ENCODE data around the gene GPATCH2L. TPM values are rescaled to one million over a fixed set of nuclear protein-coding genes. Genes with fewer than 3 reads are reported as not detected.

The GPATCH2L gene
- total and polyA plus RNA-seq, 2 experiments from 2014 or later: 19.6 to 94.4 TPM

- TF ChIP-seq, protein P1, sequence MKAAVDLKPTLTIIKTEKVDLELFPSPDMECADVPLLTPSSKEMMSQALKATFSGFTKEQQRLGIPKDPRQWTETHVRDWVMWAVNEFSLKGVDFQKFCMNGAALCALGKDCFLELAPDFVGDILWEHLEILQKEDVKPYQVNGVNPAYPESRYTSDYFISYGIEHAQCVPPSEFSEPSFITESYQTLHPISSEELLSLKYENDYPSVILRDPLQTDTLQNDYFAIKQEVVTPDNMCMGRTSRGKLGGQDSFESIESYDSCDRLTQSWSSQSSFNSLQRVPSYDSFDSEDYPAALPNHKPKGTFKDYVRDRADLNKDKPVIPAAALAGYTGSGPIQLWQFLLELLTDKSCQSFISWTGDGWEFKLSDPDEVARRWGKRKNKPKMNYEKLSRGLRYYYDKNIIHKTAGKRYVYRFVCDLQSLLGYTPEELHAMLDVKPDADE (IDR thresholded peaks at IDR 0.05): no peak
- TF ChIP-seq ZNF114 (CRISPR knock-in tag; IDR thresholded peaks at IDR 0.05): no peak
- no peak for TF ChIP-seq POLR2AphosphoS5 (IDR thresholded peaks at IDR 0.05; ENCODE audit: low read depth)
- TF ChIP-seq NANOG (IDR thresholded peaks at IDR 0.05; ENCODE audit: borderline replicate concordance): no peak
- TF ChIP-seq, protein P2, sequence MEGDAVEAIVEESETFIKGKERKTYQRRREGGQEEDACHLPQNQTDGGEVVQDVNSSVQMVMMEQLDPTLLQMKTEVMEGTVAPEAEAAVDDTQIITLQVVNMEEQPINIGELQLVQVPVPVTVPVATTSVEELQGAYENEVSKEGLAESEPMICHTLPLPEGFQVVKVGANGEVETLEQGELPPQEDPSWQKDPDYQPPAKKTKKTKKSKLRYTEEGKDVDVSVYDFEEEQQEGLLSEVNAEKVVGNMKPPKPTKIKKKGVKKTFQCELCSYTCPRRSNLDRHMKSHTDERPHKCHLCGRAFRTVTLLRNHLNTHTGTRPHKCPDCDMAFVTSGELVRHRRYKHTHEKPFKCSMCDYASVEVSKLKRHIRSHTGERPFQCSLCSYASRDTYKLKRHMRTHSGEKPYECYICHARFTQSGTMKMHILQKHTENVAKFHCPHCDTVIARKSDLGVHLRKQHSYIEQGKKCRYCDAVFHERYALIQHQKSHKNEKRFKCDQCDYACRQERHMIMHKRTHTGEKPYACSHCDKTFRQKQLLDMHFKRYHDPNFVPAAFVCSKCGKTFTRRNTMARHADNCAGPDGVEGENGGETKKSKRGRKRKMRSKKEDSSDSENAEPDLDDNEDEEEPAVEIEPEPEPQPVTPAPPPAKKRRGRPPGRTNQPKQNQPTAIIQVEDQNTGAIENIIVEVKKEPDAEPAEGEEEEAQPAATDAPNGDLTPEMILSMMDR (conservative IDR thresholded peaks at IDR 0.05; ENCODE audit: low read depth in 2 of 2): no peak
- TF ChIP-seq ZNF331 (CRISPR knock-in tag; IDR thresholded peaks at IDR 0.05; ENCODE audit: low read depth): no peak
- no peak for TF ChIP-seq EZH2 (IDR thresholded peaks at IDR 0.05; ENCODE audit: low read depth, unreplicated experiment)
- TF ChIP-seq JUNB (IDR thresholded peaks at IDR 0.05; ENCODE audit: unreplicated experiment): no peak
Observed at GRCh38 chr14:76205708-76206107, 54.0 kb downstream of the GPATCH2L start (continued).

DNA sequence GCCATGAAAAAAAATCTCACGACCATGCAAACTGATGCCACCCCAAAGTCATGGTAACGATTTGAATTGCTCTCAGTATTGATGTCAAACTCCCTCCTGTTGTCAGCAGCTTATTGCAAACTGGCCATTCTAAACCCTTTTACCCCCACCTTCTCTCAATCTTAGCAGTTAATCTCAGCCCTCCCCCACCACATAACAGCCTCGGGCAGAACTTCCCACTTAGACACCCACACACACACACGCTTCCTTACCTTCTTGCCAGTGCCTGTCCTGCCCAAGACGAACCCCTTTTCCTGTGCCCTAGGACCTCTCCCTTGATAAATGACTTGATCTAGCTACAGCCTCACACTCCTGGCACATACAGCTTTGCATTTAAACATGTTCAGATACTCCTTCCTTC, 56.6 kb downstream of the GPATCH2L start:
- H3K79me2 ChIP-seq (replicated peaks; ENCODE audit: insufficient read depth): no peaks in the 10 kb centered on the region
- Mint-ChIP-seq H3K27me3 (ENCODE audit: insufficient read depth, low read depth, poor library complexity) (no peaks in the 10 kb centered on the region), H3K36me3 (ENCODE audit: low read depth) (peaks cover 4% of the 10 kb centered on the region; the same call in 1 of the 3 replicates), H3K4me1 (peaks cover 17% of the 10 kb centered on the region), H3K4me3 (no peak overlapping the region), H3K9me3 (no peaks in the 10 kb centered on the region), H3K27ac (no peak overlapping the region; the same call in 1 of the 2 replicates)
- peak; percentile 61 for ATAC-seq
- H3K9me2 ChIP-seq (ENCODE audit: insufficient read depth): no peaks in the 10 kb centered on the region
- peaks cover 5% of the 10 kb centered on the region; the same call in 1 of the 2 replicates for H4K20me1 ChIP-seq (replicated peaks; ENCODE audit: insufficient read depth)
- peak; percentile 36 for DNase-seq (ENCODE audit: low spot score)
- no peaks in the 10 kb centered on the region for H3K27me3 ChIP-seq (ENCODE audit: insufficient read depth)
- H3F3A ChIP-seq (replicated peaks; ENCODE audit: low read depth): no peaks in the 10 kb centered on the region
- H3K4me3 ChIP-seq: no peak overlapping the region
- no peak overlapping the region for H3K27ac ChIP-seq (ENCODE audit: low read depth)
- H3K4me2 ChIP-seq: peak overlapping the region; percentile 1; the same call in 1 of the 2 replicates
- H3K36me3 ChIP-seq (ENCODE audit: insufficient read depth): 0 out of 2 replicates have a peak, but pooled peaks cover 5% of the 10 kb centered on the region
- peaks cover 7% of the 10 kb centered on the region; the same call in 1 of the 2 replicates for H3K4me1 ChIP-seq (ENCODE audit: insufficient read depth)
- no peak overlapping the region for H2AFZ ChIP-seq
- TF ChIP-seq, protein P1 (IDR thresholded peaks at IDR 0.05): no peak
- TF ChIP-seq ZNF114 (CRISPR knock-in tag; IDR thresholded peaks at IDR 0.05) (no peak), EZH2 (IDR thresholded peaks at IDR 0.05; ENCODE audit: low read depth, unreplicated experiment) (no peak), NANOG (IDR thresholded peaks at IDR 0.05; ENCODE audit: borderline replicate concordance) (no peak), ZNF331 (CRISPR knock-in tag; IDR thresholded peaks at IDR 0.05; ENCODE audit: low read depth) (no peak)
- TF ChIP-seq, protein P3, sequence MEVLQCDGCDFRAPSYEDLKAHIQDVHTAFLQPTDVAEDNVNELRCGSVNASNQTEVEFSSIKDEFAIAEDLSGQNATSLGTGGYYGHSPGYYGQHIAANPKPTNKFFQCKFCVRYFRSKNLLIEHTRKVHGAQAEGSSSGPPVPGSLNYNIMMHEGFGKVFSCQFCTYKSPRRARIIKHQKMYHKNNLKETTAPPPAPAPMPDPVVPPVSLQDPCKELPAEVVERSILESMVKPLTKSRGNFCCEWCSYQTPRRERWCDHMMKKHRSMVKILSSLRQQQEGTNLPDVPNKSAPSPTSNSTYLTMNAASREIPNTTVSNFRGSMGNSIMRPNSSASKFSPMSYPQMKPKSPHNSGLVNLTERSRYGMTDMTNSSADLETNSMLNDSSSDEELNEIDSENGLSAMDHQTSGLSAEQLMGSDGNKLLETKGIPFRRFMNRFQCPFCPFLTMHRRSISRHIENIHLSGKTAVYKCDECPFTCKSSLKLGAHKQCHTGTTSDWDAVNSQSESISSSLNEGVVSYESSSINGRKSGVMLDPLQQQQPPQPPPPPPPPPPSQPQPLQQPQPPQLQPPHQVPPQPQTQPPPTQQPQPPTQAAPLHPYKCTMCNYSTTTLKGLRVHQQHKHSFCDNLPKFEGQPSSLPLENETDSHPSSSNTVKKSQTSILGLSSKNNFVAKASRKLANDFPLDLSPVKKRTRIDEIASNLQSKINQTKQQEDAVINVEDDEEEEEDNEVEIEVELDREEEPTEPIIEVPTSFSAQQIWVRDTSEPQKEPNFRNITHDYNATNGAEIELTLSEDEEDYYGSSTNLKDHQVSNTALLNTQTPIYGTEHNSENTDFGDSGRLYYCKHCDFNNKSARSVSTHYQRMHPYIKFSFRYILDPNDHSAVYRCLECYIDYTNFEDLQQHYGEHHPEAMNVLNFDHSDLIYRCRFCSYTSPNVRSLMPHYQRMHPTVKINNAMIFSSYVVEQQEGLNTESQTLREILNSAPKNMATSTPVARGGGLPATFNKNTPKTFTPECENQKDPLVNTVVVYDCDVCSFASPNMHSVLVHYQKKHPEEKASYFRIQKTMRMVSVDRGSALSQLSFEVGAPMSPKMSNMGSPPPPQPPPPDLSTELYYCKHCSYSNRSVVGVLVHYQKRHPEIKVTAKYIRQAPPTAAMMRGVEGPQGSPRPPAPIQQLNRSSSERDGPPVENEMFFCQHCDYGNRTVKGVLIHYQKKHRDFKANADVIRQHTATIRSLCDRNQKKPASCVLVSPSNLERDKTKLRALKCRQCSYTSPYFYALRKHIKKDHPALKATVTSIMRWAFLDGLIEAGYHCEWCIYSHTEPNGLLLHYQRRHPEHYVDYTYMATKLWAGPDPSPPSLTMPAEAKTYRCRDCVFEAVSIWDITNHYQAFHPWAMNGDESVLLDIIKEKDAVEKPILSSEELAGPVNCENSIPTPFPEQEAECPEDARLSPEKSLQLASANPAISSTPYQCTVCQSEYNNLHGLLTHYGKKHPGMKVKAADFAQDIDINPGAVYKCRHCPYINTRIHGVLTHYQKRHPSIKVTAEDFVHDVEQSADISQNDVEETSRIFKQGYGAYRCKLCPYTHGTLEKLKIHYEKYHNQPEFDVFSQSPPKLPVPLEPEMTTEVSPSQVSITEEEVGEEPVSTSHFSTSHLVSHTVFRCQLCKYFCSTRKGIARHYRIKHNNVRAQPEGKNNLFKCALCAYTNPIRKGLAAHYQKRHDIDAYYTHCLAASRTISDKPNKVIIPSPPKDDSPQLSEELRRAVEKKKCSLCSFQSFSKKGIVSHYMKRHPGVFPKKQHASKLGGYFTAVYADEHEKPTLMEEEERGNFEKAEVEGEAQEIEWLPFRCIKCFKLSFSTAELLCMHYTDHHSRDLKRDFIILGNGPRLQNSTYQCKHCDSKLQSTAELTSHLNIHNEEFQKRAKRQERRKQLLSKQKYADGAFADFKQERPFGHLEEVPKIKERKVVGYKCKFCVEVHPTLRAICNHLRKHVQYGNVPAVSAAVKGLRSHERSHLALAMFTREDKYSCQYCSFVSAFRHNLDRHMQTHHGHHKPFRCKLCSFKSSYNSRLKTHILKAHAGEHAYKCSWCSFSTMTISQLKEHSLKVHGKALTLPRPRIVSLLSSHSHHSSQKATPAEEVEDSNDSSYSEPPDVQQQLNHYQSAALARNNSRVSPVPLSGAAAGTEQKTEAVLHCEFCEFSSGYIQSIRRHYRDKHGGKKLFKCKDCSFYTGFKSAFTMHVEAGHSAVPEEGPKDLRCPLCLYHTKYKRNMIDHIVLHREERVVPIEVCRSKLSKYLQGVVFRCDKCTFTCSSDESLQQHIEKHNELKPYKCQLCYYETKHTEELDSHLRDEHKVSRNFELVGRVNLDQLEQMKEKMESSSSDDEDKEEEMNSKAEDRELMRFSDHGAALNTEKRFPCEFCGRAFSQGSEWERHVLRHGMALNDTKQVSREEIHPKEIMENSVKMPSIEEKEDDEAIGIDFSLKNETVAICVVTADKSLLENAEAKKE (CRISPR knock-in tag; IDR thresholded peaks at IDR 0.05): no peak
- TF ChIP-seq, protein P4, sequence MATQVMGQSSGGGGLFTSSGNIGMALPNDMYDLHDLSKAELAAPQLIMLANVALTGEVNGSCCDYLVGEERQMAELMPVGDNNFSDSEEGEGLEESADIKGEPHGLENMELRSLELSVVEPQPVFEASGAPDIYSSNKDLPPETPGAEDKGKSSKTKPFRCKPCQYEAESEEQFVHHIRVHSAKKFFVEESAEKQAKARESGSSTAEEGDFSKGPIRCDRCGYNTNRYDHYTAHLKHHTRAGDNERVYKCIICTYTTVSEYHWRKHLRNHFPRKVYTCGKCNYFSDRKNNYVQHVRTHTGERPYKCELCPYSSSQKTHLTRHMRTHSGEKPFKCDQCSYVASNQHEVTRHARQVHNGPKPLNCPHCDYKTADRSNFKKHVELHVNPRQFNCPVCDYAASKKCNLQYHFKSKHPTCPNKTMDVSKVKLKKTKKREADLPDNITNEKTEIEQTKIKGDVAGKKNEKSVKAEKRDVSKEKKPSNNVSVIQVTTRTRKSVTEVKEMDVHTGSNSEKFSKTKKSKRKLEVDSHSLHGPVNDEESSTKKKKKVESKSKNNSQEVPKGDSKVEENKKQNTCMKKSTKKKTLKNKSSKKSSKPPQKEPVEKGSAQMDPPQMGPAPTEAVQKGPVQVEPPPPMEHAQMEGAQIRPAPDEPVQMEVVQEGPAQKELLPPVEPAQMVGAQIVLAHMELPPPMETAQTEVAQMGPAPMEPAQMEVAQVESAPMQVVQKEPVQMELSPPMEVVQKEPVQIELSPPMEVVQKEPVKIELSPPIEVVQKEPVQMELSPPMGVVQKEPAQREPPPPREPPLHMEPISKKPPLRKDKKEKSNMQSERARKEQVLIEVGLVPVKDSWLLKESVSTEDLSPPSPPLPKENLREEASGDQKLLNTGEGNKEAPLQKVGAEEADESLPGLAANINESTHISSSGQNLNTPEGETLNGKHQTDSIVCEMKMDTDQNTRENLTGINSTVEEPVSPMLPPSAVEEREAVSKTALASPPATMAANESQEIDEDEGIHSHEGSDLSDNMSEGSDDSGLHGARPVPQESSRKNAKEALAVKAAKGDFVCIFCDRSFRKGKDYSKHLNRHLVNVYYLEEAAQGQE (IDR thresholded peaks at IDR 0.05; ENCODE audit: unreplicated experiment): no peak

Data from GM23338 (cell line).